Activated naive CD4-positive, alpha-beta T cell (primary cell): ENCODE measurements around the gene MUL1.
A peak's percentile ranks its signal among the peaks of the same experiment; 100 is the strongest.

Source experiments
- DNase-seq, 4 experiments: peaks; one replicate each; lab custom pipeline; 2025; lab: John Stamatoyannopoulos, UW

The MUL1 gene

DNA sequence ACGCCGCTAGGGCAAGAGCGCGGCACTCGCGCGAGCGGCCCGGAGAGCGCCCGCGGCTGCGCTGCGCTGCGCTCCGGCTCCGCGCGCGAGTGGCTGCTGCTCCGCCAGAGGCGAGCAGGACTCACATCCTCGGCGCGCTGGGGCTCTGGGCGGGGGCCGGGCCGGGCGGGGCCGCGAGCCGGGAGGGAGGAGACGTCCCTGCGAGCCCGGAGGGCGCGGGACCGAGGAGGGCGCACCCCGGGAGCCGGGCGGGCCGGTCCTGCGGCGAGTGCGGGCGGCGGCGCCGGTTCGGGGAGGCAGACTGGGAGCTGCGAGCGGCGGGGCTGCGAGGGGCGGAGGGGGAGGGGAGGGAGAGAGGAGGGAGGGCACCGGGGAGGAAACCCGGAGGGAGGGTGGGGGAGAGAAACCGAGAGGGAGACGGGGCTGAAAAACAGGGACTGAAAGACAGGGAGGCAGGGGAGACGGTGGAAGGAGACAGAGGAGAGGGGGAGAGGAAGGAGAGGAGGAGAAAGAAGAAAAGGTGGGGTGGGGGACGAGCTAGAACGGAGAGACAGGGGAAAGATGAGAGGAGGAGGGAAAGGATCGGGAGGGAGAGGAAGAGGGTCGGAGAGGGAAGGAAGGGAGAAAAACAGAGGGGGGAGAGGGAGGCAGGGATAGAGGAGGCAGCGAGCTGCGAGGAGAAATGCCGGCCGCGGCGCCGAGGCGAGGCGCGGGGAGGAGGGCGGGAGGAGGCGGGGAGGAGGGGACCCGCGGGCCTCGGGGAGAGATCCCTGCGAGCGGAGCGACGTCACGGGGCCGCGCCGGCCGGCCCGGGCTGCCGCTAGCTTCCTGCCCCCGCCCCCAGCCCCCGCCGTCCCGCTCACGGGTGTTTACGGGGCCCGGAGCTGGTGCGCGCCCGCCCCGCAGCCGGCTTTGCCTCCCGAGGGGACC, 22.2 kb downstream of the MUL1 start, which contains the start of gene CAMK2N1:
TSS of gene CAMK2N1 (minus strand) at position 684 of the 930 bp plus-strand sequence. CDS start 831 bp downstream, outside the sequence.
- DNase-seq, result peak in 2 of 4 experiments; percentile 27 to 52

- no peak for DNase-seq
These were observed 23.2 kb downstream of the MUL1 start for GRCh38 chr1:20484519-20485462.

GRCh38 chr1:20483833-20484518, 24.0 kb downstream of the MUL1 start:
- no peak for DNase-seq

DNA sequence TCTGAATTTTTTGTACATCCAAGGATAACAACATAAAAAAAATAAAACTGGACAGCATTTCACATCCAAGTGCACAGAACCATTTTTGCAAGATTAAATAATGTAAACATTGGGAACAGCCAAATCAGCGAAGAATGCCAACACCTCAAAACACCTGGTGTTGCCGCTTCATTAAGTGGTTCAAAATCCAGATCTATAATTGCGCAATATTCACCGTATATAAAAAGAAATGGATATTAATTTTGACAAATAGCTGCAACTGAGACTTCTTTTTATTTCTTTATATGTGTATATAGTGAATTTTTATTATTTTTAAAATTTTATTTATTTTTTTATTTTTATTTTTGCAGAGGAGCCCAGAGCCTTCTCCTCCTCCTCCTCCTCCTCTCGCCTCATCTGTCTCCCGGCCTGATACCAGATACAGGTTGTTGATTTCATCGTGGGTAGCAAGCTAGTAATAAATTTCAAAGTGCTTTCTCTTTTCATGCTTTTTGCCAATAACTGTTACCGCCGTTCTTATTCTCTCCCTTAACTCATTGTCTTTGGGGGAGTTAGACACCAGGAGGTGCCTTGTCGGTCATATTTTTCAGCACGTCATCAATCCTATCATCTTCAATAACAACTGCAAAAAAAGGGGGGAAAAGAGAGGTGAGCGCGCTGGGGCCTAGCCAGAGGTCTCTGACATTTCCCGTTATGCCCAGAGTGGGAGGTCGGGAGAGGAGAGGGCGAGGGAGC, 24.7 kb downstream of the MUL1 start:
- DNase-seq, result no peak

DNA sequence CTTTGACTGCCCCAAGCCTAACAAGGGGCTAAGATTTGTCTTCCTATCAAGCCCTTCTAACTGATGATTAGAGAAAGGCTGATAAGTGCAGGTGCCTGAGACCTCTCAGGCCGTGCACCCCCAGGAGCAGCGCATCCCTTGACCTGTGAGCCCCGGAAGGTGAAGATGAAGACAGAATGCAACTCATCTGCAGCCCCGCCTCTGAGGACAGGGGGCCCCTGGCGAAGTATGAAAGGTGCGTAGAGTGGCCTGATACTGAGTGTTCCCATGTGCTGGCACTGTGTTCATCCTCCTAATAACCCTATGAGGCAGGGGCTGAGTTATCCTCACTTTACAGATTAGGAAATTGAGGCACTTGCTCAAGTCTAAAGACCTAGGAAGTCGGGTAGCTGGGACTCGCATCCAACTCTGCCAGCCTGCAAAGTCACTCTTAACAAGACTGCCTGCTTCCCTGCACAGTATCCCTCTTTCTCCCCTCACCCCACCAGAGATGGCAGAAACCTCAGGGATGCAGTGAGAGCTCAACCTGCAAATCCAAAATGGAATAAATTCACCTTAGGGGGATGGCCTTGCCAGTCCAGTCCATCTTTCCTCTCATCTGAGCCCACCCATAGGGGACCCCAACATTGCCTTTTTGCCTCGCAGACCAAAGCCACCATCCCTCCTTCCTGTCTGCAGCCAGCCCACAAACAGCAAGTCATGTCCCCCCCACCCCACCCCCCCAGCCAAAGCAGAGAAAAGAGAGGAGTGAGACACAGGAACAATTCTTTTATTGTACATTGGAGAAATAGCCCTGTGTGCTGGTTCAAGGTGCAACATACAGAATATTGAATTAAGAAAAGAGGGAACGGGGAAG, 26.1 kb downstream of the MUL1 start:
- DNase-seq, result no peak

DNA sequence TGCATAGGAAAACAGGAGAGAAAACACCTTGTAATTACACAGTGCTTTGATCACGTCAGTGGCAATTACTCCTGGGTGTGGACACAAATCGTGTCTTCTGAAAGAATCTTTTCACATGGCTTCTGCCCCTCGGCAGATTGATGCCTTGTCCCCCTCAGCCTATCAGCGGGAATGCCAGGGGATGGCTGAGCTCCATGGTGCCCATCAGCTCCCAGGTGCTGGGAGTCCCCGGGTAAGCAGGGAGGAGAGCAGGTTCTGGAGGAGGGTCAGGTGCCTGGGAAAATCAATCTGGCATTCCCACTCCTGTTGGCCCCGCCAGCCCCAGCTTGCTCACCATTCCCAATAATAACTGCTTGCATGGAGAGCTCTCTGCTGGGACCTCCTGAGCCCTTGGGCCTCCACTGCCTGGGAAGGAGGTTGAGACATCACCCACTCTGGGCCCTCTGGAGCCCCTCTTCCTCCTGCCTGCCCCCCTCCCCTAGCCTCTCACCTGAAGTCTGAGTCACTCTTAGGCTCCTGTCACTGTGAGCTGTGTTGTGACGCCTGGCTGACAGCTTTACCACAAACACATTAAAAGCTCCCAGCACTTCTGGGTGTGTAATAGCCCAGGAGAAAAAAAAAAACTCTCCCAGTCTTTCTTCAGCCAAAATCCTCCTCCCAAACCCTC, 26.9 kb downstream of the MUL1 start:
- DNase-seq, result no peak

DNA sequence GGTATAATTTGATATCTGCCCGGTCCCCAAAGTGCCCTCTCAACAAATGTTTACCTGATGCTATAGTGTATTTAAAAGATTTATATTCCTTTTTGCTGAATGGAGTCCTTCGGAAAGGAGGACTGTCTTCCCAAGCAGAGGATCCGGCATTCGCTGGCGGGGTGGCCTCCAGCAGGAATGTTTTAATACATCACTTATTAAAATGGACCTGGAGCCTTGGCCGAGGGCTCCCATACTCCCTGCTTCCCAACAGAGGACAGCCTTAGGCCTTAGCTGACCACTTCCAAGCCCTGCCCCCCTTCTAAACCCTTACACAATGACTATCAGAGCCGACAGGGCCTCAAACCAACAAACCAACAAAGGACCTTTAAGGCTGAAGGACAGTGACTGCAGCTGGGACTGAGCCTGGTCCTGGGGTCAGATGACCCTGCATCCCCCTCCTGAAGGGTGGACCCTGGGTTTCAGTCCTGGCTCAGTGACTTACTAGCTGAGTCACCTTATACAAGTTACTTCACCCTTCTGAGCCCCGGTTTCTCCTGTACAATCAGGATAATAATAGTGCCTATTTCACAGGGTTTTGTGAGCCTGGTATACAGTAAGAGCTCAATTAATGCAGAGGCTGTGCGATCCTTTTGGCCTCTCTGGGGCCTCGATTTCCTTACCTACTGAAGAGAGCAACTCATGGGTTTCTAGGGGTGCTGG, 27.6 kb downstream of the MUL1 start:
- DNase-seq, result no peak

DNA sequence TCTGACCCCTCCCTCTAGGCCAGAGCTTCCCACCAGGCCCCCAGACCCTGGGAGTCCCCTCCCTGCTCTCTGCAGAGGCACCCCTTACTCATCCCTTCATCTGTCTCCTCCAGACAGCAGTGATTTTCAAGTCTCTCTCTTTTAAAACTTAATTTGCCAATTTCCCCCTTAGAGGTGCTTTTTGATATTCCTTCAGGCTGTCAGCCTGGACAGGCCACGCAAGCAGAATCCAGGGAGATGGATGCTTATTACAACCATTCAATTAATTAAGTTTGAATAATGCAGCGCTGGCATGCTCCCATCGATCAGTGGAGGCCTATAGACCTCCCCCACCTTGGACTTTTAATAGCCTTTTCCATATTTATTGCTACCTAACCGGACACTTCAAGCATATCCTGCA, 28.1 kb downstream of the MUL1 start:
- DNase-seq, result no peak

DNA sequence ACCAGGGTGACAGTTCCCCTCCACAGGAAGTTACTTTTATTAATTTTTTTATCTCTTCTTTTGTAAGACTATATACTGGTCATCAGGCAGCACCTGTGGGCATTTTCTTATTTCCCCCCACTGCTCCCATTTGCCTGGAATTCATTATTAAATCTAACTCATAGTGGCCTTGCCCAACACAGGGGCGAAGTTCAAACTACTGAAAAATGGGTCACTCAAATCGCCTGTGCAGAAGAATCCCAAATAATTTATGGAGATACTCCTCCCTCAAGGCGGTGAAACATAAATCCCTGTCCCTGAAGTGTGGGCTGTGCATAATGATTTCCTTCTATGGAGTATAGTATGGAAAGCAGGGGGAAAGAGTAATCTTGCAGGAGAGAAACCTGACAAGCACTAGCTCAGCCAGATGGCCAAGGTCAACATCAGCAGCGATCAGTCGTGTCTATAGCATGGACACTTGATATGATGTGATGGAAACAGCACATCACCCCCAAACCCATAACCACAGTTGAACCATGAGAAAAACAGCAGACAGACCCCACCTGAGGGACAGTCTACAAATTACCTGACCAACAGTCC, 29.8 kb downstream of the MUL1 start:
- DNase-seq, result no peak

DNA sequence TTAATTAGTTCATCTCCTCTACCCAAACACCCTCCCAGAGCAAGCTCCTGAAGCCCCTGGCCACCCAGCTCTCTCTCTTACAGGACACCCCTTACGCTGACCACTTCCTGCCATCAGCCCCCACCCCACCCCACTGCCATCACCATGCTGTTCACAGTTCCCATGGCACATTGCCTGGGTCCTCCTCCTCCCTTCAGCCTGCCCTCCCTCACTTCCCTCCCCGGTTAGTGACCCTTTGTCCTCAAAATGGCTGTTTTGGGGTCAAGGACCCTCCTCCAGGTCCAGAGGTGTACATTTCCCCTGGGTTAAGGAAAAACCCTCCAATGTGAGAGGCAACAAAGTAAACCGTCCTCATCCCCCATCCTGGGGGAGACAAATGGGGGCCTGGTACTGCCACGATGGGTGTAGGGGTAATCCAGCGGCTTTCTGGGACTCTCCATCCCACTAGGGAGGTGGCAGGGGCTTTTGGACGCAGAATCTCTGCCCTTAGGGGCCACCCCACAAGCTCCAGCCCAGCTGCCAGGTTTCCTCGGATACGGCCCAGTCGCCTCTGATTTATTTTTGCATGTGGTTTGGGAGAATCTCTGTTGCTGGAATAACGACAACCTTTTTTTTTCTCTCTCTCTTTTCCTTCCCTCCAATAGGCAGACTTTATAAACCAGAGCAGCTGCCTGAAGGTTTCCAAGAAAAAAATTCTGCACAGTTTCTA, 30.4 kb downstream of the MUL1 start:
- DNase-seq, result no peak

DNA sequence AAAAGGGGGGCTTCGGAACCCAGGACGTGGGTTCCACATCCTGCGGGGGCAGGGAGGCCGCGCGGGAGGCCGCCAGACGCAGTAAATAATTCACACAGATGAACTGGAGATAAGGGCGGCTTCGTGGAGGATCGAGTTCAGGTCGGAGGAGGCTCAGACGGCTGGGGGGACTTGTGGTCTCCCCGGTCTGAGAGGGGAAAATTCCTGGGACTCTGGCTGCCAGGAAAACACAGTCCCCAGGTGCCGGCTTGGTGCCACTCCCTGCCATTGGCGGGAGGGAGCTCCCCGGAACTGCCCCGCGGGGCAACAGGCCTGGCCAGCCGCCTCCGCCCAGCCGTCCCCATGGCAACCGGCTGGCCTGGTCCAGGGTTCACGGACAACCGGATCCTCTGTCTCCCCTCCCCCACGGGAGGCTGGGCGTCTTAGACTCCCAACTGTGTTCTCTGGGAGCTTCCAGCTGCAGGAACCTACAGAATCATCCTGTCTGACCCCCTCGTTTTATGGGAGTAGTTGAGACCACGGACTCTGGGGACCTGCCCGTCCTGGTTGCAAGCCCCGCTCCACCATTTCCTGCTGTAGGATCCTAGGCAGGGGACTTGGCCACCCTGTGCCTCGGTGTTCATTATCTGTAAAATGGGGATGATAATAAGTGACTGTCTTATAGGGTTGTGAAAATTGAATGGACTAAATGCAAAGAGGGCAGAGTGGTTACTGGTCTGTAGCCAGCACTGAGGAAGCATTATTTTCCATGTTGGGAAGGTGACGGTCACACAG, 31.5 kb downstream of the MUL1 start:
- DNase-seq, result no peak

DNA sequence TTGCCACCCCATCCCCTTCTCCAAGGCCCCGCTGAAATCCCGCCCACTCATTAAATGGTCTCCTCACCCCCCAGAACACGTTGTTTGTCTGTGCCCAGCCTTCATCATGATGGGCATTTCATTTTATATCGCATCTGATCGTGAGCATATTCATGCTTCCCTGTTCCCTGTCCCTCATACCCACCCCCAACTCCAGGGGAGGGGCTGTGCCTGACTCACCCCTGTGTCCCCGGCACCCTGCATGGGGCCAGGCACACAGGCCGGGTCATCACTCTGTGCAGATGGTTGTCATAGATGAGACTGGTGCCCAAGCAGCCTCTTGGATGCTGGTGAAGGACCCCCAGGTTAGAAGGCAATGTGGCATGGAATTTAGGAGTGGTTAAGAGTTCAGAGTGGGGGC, 33.0 kb downstream of the MUL1 start:
- no peak for DNase-seq

DNA sequence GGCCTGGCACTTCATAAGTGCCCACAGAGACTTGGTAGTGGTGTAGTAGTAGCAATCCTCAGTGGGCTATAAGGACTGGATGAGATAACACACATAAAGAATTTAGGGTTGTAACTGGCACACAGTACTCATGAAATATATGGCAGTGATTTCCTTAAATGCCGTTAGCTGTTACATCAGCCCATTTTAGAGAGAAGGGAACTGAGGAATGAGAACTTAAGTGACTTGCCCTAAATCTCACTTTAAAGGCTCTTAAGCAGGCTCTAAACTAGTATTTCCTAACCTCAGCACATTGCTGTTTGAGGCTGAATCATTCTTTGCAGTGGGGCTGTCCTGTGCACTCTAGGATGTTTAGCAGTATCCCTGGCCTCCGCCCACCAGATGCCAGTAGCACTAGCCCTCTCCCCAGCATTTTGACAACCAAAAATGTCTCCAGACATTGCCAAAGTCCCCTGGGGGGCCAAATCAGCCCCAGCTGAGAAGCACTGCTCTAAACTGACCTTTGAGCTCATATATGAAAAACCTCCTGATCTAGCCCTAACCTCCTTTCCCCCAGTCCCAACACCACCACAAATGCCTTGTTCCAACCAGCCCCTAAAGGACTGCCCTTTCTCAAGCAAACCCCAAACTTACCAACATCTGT, 33.5 kb downstream of the MUL1 start:
- DNase-seq, result no peak

DNA sequence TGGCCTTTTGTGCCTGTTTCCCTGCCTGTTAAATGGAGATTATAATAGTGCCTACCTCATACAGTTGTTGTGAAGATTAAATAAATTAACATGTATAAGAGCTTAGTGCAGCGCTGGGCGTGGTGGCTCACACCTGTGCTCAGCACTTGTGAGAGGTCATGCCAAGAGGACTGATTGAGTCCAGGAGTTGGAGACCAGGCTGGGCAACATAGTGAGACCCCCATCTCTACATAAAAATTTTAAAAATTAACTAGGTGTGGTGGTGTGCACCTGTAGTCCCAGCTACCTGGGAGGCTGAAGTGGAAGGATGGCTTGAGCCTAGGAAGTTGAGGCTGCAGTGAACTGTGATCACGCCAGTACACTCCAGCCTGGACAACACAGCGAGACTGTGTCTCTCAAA, 34.1 kb downstream of the MUL1 start:
- no peak for DNase-seq

DNA sequence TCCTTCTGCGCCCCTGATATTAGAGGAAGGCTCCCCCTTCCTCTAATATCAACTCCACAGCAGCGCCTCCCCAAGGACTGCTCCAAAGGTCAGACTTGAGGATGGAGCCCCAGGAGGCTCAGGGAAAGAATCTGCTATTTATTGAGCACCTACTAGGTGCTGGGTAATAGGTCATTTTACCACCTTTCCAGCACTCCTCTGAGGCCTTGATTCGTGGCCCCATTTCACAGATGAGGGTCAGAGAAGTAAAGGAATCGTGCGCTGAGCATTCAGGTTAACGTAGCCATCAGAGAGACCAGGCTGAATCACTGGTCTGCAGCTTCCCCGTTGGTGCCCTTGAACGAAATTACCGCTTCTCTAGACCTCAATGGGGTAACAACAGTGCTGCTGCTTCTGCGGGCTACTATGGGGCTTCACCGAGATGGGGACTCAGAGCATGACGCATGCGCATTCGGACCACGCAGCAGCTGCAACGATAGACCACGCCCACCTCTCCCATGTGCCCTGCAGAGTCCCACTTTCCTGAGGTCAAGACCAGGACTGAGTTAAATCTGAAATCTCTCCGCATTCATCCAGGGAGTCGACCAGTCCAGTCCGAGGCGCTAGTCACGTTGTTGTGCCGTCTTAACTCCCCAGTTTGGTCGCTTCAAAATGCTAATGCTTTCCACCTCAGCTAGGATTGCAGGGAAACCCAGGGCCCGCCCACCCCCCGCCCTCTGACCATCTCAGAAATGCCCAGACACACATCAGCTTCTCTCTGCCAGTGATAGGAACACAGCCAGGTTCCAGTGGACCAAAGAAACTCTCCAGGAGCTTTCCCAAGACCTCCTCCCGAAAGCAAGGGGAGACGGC, 34.9 kb downstream of the MUL1 start:
- no peak for DNase-seq

DNA sequence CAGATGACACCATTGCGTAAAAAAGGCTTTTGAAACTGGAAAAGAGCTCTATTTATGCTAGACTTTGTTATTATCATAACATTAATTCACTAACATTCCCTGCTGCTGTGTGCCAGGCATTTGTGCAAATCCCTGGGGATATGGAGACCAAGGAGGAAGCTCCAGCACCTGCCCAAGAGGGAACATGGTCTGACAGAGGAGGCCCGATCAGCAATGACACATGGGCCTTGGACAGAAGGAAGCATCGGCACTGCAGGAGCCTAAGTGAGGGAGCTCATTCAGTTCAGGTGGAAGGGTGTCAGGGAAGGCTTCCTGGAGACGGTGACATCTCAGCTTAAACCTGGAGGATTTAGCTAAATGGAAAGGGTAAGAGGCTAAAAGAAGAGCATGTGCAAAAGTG, 35.8 kb downstream of the MUL1 start:
- no peak for DNase-seq
